ENCODE measurements around the gene UVRAG. TPM values are rescaled to one million over a fixed set of nuclear protein-coding genes. Genes with fewer than 3 reads are reported as not detected.

The UVRAG gene
- total and polyA plus RNA-seq, 2 of the 13 experiments (the other 11 are each of a cell fraction or from before 2014, with no cell fraction given): 9.7 to 17.3 TPM

GRCh38 chr11:75768112-75768908, 46.7 kb upstream of the UVRAG start, which contains the start of gene DGAT2 (continued):
- TF ChIP-seq, protein P1, sequence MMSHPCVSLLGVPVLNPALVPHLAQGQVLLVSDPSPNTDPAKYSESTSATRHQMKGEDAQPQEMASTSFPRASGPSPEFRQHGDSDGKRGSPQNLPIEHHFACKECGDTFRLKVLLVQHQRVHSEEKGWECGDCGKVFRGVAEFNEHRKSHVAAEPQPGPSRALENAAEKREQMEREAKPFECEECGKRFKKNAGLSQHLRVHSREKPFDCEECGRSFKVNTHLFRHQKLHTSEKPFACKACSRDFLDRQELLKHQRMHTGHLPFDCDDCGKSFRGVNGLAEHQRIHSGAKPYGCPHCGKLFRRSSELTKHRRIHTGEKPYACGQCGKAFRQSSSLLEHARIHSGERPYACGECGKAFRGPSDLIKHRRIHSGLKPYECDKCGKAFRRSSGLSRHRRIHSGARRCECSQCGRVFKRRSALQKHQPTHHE (CRISPR knock-in tag; IDR thresholded peaks at IDR 0.05; ENCODE audit: borderline replicate concordance): peak; percentile 83; the same call in 1 of the 2 replicates
- TF ChIP-seq TP53 (CRISPR knock-in tag; conservative IDR thresholded peaks at IDR 0.05) (peak; percentile 17; the same call in 1 of the 2 replicates), THAP8 (CRISPR knock-in tag; IDR thresholded peaks at IDR 0.05; ENCODE audit: borderline replicate concordance) (peak; percentile 64; the same call in 1 of the 2 replicates), NR3C1 (CRISPR knock-in tag; IDR thresholded peaks at IDR 0.05) (no peak), ZKSCAN8 (CRISPR knock-in tag; IDR thresholded peaks at IDR 0.05; ENCODE audit: borderline replicate concordance) (no peak), CEBPG (CRISPR knock-in tag; IDR thresholded peaks at IDR 0.05) (no peak; the same call in 1 of the 2 replicates), ZNF232 (CRISPR knock-in tag; IDR thresholded peaks at IDR 0.05; ENCODE audit: borderline replicate concordance) (peak; percentile 94; the same call in 1 of the 2 replicates), HOXA5 (CRISPR knock-in tag; IDR thresholded peaks at IDR 0.05) (peak; percentile 95), SIN3A (IDR thresholded peaks at IDR 0.05; ENCODE audit: borderline replicate concordance, low read depth, low read length) (no peak), NFKBIZ (CRISPR knock-in tag; IDR thresholded peaks at IDR 0.05) (0 out of 2 replicates have a peak, but pooled peaks have one; percentile 54), ZSCAN29 (CRISPR knock-in tag; conservative IDR thresholded peaks at IDR 0.05) (no peak), MIER2 (CRISPR knock-in tag; IDR thresholded peaks at IDR 0.05) (0 out of 2 replicates have a peak, but pooled peaks have one; percentile 9), ZNF772 (CRISPR knock-in tag; IDR thresholded peaks at IDR 0.05) (no peak; the same call in 1 of the 2 replicates), RFX5 (IDR thresholded peaks at IDR 0.05; ENCODE audit: low read depth, low read length) (no peak), SMARCE1 (IDR thresholded peaks at IDR 0.05; ENCODE audit: borderline replicate concordance) (no peak), TEF (CRISPR knock-in tag; IDR thresholded peaks at IDR 0.05) (peak; percentile 89), ZNF354B (CRISPR knock-in tag; IDR thresholded peaks at IDR 0.05) (peak; percentile 91; the same call in 1 of the 2 replicates), ATAD3A (CRISPR knock-in tag; IDR thresholded peaks at IDR 0.05) (no peak), ZFP1 (CRISPR knock-in tag; IDR thresholded peaks at IDR 0.05) (no peak), ZNF251 (CRISPR knock-in tag; IDR thresholded peaks at IDR 0.05) (no peak), THYN1 (CRISPR knock-in tag; IDR thresholded peaks at IDR 0.05; ENCODE audit: borderline replicate concordance, low read depth) (0 out of 2 replicates have a peak, but pooled peaks have one; percentile 57)
- TF ChIP-seq, protein P2, sequence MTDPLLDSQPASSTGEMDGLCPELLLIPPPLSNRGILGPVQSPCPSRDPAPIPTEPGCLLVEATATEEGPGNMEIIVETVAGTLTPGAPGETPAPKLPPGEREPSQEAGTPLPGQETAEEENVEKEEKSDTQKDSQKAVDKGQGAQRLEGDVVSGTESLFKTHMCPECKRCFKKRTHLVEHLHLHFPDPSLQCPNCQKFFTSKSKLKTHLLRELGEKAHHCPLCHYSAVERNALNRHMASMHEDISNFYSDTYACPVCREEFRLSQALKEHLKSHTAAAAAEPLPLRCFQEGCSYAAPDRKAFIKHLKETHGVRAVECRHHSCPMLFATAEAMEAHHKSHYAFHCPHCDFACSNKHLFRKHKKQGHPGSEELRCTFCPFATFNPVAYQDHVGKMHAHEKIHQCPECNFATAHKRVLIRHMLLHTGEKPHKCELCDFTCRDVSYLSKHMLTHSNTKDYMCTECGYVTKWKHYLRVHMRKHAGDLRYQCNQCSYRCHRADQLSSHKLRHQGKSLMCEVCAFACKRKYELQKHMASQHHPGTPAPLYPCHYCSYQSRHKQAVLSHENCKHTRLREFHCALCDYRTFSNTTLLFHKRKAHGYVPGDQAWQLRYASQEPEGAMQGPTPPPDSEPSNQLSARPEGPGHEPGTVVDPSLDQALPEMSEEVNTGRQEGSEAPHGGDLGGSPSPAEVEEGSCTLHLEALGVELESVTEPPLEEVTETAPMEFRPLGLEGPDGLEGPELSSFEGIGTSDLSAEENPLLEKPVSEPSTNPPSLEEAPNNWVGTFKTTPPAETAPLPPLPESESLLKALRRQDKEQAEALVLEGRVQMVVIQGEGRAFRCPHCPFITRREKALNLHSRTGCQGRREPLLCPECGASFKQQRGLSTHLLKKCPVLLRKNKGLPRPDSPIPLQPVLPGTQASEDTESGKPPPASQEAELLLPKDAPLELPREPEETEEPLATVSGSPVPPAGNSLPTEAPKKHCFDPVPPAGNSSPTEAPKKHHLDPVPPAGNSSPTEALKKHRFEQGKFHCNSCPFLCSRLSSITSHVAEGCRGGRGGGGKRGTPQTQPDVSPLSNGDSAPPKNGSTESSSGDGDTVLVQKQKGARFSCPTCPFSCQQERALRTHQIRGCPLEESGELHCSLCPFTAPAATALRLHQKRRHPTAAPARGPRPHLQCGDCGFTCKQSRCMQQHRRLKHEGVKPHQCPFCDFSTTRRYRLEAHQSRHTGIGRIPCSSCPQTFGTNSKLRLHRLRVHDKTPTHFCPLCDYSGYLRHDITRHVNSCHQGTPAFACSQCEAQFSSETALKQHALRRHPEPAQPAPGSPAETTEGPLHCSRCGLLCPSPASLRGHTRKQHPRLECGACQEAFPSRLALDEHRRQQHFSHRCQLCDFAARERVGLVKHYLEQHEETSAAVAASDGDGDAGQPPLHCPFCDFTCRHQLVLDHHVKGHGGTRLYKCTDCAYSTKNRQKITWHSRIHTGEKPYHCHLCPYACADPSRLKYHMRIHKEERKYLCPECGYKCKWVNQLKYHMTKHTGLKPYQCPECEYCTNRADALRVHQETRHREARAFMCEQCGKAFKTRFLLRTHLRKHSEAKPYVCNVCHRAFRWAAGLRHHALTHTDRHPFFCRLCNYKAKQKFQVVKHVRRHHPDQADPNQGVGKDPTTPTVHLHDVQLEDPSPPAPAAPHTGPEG (CRISPR knock-in tag; IDR thresholded peaks at IDR 0.05): peak; percentile 91; the same call in 1 of the 2 replicates

Measured in HepG2 (cell line).